Mesothelial cell of epicardium (in vitro differentiated cells): ENCODE results near the gene TOMM40L. TPM values are rescaled to one million over a fixed set of nuclear protein-coding genes. Genes with fewer than 3 reads are reported as not detected.

ENCODE experiments used
- DNase-seq, 2 experiments: peaks; one replicate each; pipeline ENCODE4 v3.0.0; 2021; ENCODE audit warnings: low spot score in 2 of 2; ENCODE audit not compliant: unreplicated experiment in 2 of 2
- H3K27ac Mint-ChIP-seq: 2 replicates; pipeline ENCODE4 v1.8.0; 2021; ENCODE audit warnings: mixed read lengths
- H3K27me3 Mint-ChIP-seq: 2 replicates; pipeline ENCODE4 v1.8.0; 2021; ENCODE audit warnings: low read depth, mixed read lengths
- H3K36me3 Mint-ChIP-seq: 2 replicates; pipeline ENCODE4 v1.8.0; 2021; ENCODE audit warnings: mixed read lengths
- H3K4me1 Mint-ChIP-seq: 2 replicates; pipeline ENCODE4 v1.8.0; 2021; ENCODE audit warnings: mixed read lengths
- H3K4me3 Mint-ChIP-seq: 2 replicates; pipeline ENCODE4 v1.8.0; 2021; ENCODE audit warnings: mild to moderate bottlenecking, moderate library complexity, mixed read lengths
- H3K9me3 Mint-ChIP-seq: 2 replicates; pipeline ENCODE4 v1.8.0; 2021; ENCODE audit warnings: mixed read lengths
- CTCF ChIP-seq: fragments of 200-600 bp; sonication (generic); IDR thresholded peaks from one replicate; pipeline ENCODE4 v1.5.0; 2021; ENCODE audit warnings: antibody characterized with exemption; ENCODE audit not compliant: unreplicated experiment
- total RNA-seq: library from RNA; stranded (reverse); gene quantifications from 3 replicates; pipeline ENCODE4 v1.2.1, GENCODE V29; 2021

The TOMM40L gene
- total RNA-seq, 1 donor from 2014 or later, result 9.3 TPM

GRCh38 chr1:161259765-161260164 is 33.9 kb downstream of the TOMM40L start:
- peaks cover 57% of the 10 kb centered on the region for H3K27me3 Mint-ChIP-seq

GRCh38 chr1:161260376-161261260 is 34.8 kb downstream of the TOMM40L start:
- Mint-ChIP-seq H3K9me3 (peaks cover 17% of the 10 kb centered on the region), H3K4me3 (no peak overlapping the region), H3K27ac (no peak overlapping the region), H3K4me1 (peaks cover 7% of the 10 kb centered on the region), H3K27me3 (peaks cover 55% of the 10 kb centered on the region), H3K36me3 (peaks cover 7% of the 10 kb centered on the region)
- DNase-seq, result no peak
- TF ChIP-seq CTCF, result no peak

More at GRCh38 chr1:161259765-161260164, 33.9 kb downstream of the TOMM40L start:
- Mint-ChIP-seq H3K27ac (no peak overlapping the region), H3K9me3 (peaks cover 20% of the 10 kb centered on the region), H3K4me3 (no peak overlapping the region), H3K36me3 (peaks cover 7% of the 10 kb centered on the region), H3K4me1 (peaks cover 7% of the 10 kb centered on the region)
- TF ChIP-seq CTCF, result no peak
- DNase-seq, result no peak

GRCh38 chr1:161261261-161262235 is 35.7 kb downstream of the TOMM40L start:
- Mint-ChIP-seq H3K27ac (no peak overlapping the region), H3K27me3 (peaks cover 53% of the 10 kb centered on the region), H3K36me3 (peaks cover 7% of the 10 kb centered on the region), H3K4me3 (no peak overlapping the region), H3K9me3 (peaks cover 10% of the 10 kb centered on the region), H3K4me1 (peaks cover 9% of the 10 kb centered on the region)
- TF ChIP-seq CTCF, result no peak
- no peak for DNase-seq

GRCh38 chr1:161265305-161265704 is 39.4 kb downstream of the TOMM40L start:
- peaks cover 14% of the 10 kb centered on the region for H3K4me1 Mint-ChIP-seq
- no peak overlapping the region for H3K27ac Mint-ChIP-seq
- no peak for TF ChIP-seq CTCF
- H3K27me3 Mint-ChIP-seq, result peaks cover 23% of the 10 kb centered on the region
- no peak overlapping the region for H3K4me3 Mint-ChIP-seq
- H3K36me3 Mint-ChIP-seq, result no peaks in the 10 kb centered on the region
- no peak for DNase-seq
- no peaks in the 10 kb centered on the region for H3K9me3 Mint-ChIP-seq

GRCh38 chr1:161266202-161266601 is 40.3 kb downstream of the TOMM40L start:
- TF ChIP-seq CTCF, result no peak
- H3K27me3 Mint-ChIP-seq, result peaks cover 14% of the 10 kb centered on the region
- H3K4me1 Mint-ChIP-seq, result peaks cover 13% of the 10 kb centered on the region
- no peaks in the 10 kb centered on the region for H3K36me3 Mint-ChIP-seq
- no peak overlapping the region for H3K4me3 Mint-ChIP-seq
- no peak overlapping the region for H3K27ac Mint-ChIP-seq
- H3K9me3 Mint-ChIP-seq, result no peaks in the 10 kb centered on the region
- DNase-seq, result no peak
